HG02623 (cell line): ENCODE measurements around the gene TEX53.

ENCODE experiments used
- ATAC-seq: cut with Tn5 transposase; IDR thresholded peaks from one replicate; pipeline ENCODE4 v1.9.1; 2021; ENCODE audit warnings: moderate library complexity; ENCODE audit not compliant: unreplicated experiment

Gene TEX53

GRCh38 chr9:114657705-114658104 lies at the start of gene TEX53:
Gene TEX53, minus strand, starts transcription at chr9:114657805. Its CDS starts 31 bp downstream, at chr9:114657774.
- ATAC-seq = no peak

- no peak for ATAC-seq
Observed at GRCh38 chr9:114706711-114707110, 49.1 kb upstream of the TEX53 start.

DNA sequence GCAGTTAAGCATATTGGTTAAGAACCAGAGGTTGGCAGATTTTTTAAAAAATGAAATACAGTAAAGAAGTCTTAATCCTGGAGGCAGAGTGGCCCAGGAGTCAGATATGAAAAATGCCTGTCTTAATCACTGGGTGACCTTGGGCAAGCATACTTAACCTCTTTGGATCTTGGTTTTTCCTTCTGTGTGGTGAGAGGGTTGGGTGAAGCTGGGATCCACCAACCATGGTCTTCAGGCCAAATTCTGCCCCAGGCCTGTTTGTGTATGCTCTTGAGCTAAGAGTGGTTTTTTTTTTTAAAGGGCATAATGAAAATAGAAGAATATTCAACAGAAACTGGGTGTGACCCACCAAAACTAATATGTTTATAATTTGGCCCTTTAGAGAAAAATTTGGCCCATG lies 44.4 kb upstream of the TEX53 start:
- no peak for ATAC-seq

- ATAC-seq = peak; percentile 35
Observed at GRCh38 chr9:114697951-114698351, 40.3 kb upstream of the TEX53 start.

GRCh38 chr9:114696814-114697544 lies 39.4 kb upstream of the TEX53 start:
- ATAC-seq = peak; percentile 59

DNA sequence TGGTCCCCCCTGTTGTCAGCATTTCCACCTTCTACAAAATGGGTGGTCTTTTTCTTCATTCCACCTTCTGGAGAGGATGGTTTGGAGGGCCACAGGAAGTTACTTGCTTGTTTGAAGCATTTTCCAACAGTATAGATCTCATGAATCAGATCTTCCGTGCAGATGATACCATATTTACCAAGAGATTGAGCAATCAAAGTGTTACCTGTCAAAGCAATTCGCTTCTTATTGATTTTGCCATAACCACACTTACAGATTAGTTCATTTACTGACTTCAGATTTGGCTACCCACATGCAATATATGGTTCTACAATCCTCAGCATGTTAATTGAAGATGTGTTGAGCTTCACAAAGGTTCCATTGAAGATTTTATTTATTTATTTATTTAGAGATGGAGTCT lies 38.3 kb upstream of the TEX53 start:
- no peak for ATAC-seq

DNA sequence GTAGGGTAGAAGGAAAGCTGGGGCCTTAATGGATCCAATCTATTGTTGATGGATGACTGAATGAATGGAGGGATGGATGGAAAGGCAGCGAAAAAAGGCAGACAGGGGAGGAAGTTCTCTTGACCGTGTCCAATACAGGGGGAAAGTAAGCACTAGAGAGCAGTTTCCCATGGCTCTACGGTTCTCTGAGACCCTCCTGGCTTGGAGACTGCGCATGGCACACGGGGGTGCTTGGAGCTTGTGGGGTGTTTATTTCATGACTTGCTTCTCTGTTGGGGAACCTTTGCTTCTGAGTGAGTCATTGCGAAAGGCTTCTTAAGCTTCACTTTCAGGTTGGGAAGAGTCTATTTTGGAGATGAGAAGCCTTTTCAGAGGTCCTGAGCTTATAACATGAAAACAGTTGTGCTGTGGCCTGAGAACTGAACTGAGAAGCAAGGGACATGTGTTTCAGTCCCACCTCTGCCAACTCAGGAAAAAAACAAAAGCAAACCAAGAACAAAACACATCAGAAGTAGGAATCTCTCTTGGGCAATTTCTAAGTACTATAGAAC lies 37.2 kb upstream of the TEX53 start:
- no peak for ATAC-seq

- ATAC-seq = no peak
Observed at GRCh38 chr9:114694146-114694545, 36.5 kb upstream of the TEX53 start.

- no peak for ATAC-seq
Observed at GRCh38 chr9:114693248-114693855, 35.7 kb upstream of the TEX53 start.

DNA sequence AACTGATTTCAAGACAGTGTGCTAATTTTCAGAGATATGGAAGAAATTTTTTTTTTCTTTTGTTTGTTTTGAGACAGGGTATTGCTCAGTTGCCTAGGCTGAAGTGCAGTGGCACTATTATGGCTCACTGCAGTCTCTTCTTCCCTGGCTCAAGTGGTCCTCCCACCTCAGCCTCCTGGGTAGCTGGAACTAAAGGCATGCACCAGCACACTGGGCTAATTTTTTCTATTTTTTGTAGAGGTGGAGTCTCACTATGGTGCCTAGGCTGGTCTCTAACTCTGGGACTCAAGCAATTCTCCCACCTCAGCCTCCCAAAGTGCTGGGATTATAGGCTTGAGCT lies 34.3 kb upstream of the TEX53 start:
- ATAC-seq = no peak

- ATAC-seq = peak; percentile 39
Observed at GRCh38 chr9:114691046-114691955, 33.7 kb upstream of the TEX53 start.

DNA sequence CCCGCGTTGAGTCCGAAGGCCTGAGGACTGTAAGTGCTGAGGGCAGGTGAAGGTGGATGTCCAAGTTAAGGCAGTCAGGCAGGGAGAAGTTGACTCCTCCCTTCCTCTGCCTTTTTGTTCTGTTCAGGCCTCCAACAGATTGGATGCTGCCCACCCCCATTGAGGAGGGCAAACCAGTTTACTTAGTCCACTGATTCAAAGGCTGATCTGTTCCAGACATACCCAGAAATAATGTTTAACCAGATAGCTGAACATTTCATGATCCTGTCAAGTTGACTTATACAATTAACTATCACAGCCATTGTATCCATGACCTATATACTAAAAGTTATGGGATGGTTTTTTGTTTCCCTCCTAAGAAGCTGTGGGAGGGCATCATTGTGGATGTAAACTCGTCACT lies 32.7 kb upstream of the TEX53 start:
- no peak for ATAC-seq

GRCh38 chr9:114689813-114690212 lies 32.2 kb upstream of the TEX53 start:
- no peak for ATAC-seq

GRCh38 chr9:114688909-114689610 lies 31.5 kb upstream of the TEX53 start:
- no peak for ATAC-seq

- ATAC-seq = no peak
Observed at GRCh38 chr9:114688379-114688778, 30.8 kb upstream of the TEX53 start.

GRCh38 chr9:114687034-114687433 lies 29.4 kb upstream of the TEX53 start:
- no peak for ATAC-seq

DNA sequence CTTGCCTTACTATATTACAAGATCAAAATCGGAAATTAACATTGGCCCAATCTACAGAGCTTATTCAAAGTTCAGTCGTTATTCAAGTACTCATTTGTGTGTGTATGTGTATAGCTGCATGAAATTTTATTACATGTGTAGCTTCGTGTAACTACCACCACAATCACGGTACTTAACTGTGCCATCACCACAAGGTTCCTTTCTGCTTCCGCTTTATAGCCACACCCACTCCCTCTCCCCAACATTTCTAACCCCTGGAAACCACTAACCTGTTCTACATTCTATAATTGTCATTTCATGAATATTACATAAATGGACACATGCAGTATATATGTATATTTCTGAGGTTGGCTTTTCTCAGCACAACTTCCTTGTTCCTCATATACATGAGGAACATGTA lies 28.3 kb upstream of the TEX53 start:
- ATAC-seq = no peak

- ATAC-seq = no peak
Observed at GRCh38 chr9:114684036-114684435, 26.4 kb upstream of the TEX53 start.

DNA sequence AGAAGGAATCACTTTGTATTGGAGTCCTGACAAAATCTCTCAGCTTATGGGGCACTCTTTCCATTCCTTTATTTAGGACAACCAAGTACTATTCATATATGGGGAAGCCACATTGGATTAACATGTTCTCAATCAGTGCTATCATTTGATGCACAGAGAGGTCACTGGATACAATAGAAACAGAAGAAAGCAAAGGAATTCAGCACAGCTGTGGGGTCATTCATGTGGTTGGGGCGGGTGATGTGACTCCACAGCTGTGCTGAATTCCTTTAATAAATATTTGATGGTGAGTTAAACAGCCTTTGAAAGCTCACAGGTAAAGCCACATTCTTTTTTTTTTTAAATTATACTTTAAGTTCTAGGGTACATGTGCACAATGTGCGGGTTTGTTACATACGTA lies 25.2 kb upstream of the TEX53 start:
- ATAC-seq = no peak

GRCh38 chr9:114681594-114682332 lies 24.2 kb upstream of the TEX53 start, which contains the start of gene TEX48:
Gene TEX48, minus strand, starts transcription at chr9:114682192. Its CDS starts 10,469 bp downstream, at chr9:114671723.
- peak; percentile 90 for ATAC-seq
